ENCODE data around the gene FCGR3A.
"Not testable (repeated sequence)": the region's sequence is repeated elsewhere in the genome, so short reads cannot be mapped to it uniquely, and the experiment has no call there.

Gene FCGR3A

GRCh38 chr1:161557506-161558450 is 8.2 kb upstream of the FCGR3A start:
- not testable (repeated sequence) for DNase-seq (ENCODE audit: low read depth in 2 of 3, low spot score in 1 of 3)

DNA sequence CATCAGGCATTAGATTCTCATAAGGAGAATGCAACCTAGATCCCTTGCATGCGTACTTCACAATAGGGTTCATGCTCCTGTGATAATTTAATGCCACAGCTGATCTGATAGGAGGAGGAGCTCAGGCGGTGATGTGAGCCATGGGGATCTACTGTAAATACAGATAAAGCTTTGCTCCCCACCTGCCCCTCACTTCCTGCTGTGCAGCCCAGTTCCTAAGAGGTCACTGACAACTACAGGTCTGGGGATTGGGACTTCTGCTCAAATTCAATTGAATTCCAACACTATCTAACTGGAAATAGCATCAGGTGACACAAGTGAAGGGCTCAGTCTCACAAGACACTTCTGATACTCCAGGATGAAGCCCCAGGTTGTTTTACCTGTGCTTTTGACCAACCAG is 7.4 kb upstream of the FCGR3A start:
- DNase-seq (ENCODE audit: low read depth in 2 of 3, low spot score in 1 of 3), result not testable (repeated sequence)

- not testable (repeated sequence) for DNase-seq (ENCODE audit: low read depth in 2 of 3, low spot score in 1 of 3)
These were observed 6.5 kb upstream of the FCGR3A start for GRCh38 chr1:161556143-161556542.

GRCh38 chr1:161554815-161555417 is 5.3 kb upstream of the FCGR3A start:
- DNase-seq (ENCODE audit: low read depth in 2 of 3, low spot score in 1 of 3), result peak in 1 of 3 donors; percentile 25

DNA sequence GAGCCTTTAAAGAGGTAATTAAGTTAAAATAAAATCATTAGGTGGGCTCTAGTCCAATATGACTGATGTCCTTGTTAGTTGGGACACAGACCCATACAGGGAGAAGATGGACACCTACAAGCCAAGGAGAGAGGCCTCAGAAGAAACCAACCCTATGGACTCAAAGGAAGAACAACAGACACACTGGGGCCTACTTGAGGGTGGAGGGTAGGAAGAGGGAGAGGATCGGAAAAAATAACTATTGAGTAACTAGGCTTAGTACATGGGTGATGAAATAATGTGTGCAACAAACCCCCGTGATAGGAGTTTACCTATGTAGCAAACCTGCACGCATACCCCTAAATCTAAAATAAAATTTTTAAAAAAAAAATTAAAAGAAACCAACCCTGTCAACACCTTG is 4.7 kb upstream of the FCGR3A start:
- DNase-seq (ENCODE audit: low read depth in 2 of 3, low spot score in 1 of 3), result not testable (repeated sequence)

- not testable (repeated sequence) for DNase-seq (ENCODE audit: low read depth in 2 of 3, low spot score in 1 of 3)
These were observed 4.0 kb upstream of the FCGR3A start for GRCh38 chr1:161553631-161554030.

- DNase-seq (ENCODE audit: low read depth in 2 of 3, low spot score in 1 of 3), result not testable (repeated sequence)
These were observed 1.3 kb upstream of the FCGR3A start for GRCh38 chr1:161550942-161551341.

GRCh38 chr1:161548749-161549406 is 740 bp downstream of the FCGR3A start:
- DNase-seq (ENCODE audit: low read depth in 2 of 3, low spot score in 1 of 3), result not testable (repeated sequence)

- not testable (repeated sequence) for DNase-seq (ENCODE audit: low read depth in 2 of 3, low spot score in 1 of 3)
These were observed 1.4 kb downstream of the FCGR3A start for GRCh38 chr1:161547995-161548741.

DNA sequence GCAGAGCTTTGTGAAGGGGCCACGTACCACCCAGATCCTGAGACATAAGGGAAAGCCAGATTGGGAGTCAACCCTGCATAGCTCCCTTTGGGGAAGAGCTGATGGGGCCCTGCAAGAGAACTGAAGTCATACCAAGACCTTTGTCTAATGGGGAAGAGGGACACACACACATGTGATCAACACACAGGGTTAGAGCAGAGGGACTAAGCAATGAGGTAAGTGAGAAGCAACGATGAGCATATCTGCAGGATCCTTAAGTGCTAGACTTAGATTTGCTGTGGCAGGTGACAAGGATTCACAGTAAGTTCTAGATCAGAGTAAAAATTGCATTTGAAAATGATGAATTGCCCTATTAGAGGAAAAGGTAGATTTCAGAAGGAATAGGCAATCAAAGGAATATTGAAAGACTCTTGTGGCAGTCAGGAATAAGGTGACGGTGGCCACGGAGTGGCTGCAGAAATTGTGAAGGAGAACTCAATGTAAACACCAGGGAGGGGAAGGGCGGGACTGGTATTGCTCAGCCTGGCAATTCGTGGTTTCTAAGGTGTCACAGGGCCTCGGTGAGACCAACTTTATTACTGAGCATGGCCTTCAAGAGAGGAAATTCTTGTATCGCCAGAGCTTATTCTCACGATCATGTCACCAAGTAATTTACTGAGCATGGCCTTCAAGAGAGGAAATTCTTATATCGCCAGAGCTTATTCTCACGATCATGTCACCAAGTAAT is 4.5 kb downstream of the FCGR3A start:
- not testable (repeated sequence) for DNase-seq (ENCODE audit: low read depth in 2 of 3, low spot score in 1 of 3)

DNA sequence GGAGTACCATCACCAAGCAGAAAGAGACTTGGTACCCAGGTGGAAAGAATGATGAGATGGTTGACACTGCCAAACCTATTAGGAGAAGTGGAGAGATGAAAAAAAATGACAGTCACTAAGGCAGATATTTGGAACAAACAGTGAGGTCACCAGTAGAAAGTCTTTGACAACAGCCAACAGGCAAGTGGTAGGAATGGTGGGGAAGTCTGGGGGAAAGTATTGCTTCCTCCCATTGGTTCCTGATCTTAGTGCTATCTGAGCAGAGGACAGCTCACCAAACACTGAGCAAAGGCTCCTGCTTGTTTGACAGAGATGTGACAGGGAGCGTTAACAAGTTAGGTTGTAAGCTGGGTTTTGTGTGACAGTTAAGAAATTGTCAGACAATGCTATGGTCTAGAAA is 6.5 kb downstream of the FCGR3A start:
- DNase-seq (ENCODE audit: low read depth in 2 of 3, low spot score in 1 of 3), result not testable (repeated sequence)

DNA sequence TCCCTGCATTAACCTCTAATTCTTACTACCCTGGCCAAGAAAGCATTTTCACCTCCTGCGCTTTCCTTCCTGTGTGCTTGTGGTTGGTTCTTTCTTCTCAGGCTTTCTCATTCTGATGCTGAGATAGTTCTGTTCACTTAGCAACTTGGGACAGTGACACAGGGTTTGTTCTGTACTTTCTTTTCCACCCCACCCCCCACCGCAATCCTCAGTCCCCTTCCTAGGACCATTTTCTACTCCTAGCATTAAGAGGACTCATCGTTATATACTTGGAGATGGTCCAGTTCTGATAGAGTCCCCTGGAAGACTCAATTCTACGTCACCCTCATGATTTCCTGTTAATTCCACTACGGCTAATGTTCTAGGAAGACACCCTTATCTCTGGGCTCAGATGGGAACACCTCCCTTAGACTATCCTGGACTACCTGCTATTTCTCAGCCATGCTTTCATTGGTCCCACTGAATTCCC is 7.5 kb downstream of the FCGR3A start:
- DNase-seq (ENCODE audit: low read depth in 2 of 3, low spot score in 1 of 3), result peak in 1 of 3 donors; percentile 22

- DNase-seq (ENCODE audit: low read depth in 2 of 3, low spot score in 1 of 3), result not testable (repeated sequence)
These were observed 9.1 kb downstream of the FCGR3A start for GRCh38 chr1:161540570-161540960.

GRCh38 chr1:161539731-161540569 is 9.7 kb downstream of the FCGR3A start:
- peak; percentile 89 to 99 (median 96) for DNase-seq (ENCODE audit: low read depth in 2 of 3, low spot score in 1 of 3)

DNA sequence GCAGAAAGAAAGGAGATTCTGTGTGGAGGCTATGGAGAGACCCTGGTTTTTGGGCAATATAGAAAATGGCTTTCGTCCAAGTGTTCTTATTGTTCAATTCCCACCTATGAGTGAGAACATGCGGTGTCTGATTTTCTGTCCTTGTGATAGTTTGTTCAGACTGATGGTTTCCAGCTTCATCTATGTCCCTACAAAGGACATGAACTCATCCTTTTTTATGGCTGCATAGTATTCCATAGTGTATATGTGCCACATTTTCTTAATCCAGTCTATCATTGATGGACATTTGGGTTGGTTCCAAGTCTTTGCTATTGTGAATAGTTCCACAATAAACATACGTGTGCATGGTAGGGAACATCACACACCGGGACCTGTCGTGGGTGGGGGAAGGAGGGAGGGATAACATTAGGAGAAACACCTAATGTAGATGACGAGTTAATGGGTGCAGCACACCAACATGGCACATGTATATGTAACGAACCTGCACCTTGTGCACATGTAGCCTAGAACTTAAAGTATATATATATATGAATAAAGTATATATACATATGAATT is 10.6 kb downstream of the FCGR3A start:
- not testable (repeated sequence) for DNase-seq (ENCODE audit: low read depth in 2 of 3, low spot score in 1 of 3)

GRCh38 chr1:161537068-161537669 is 12.4 kb downstream of the FCGR3A start:
- DNase-seq (ENCODE audit: low read depth in 2 of 3, low spot score in 1 of 3), result not testable (repeated sequence)

DNA sequence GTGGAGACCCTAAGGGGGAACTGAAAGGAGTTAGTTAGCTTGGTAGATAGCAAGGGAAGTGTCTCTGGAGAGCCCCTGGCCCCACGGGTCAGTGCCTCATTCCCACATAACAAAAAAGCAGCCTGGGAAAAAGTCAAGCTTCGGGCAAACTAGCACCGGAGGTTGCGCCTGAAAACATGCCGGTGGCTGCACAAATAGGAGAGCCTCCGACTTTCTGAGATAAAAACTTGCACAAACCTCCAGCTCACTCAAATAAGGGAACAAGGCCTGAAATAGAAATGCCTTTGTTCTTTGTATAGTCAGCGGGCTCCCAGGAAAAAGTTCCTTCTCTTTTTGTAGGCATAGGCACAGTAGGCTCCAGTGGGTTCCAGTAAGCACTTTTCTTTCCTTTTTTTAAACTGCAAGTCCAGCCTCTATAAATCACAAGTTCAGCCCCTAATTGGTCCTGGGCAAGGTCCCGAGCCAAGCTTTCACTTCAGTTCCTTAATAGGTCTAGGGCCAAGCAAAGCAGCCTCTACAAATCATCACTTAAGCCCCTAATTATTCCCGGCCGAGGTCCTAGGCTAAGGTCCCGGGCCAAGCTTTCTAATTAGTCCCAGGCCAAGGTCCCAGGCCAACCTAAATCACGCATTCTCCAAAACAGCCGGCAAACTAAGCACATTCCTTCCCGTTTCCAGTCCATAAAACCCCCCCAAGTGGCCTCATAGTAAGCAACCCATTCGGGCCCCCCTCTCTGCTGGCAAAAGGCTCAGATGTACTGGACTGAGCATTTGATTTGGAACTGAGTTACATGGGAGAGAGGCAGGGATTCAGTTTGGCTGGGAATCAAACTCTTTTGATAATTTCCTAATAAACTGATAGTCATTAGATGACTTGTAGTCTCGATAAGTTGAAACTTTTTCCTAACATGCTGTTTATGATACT is 16.7 kb downstream of the FCGR3A start:
- DNase-seq (ENCODE audit: low read depth in 2 of 3, low spot score in 1 of 3), result not testable (repeated sequence)

All from stimulated activated CD4-positive, alpha-beta T cell treated with anti-CD3 and anti-CD28 coated beads, Interleukin-12 subunit alpha, Interleukin-12 subunit beta, amount 100 ng/mL, for 48 hours (primary cell).